ENCODE measurements around the gene NTNG2.

GRCh38 chr9:132274861-132275260, 113.0 kb downstream of the NTNG2 start:
- TF ChIP-seq EZH2 (IDR thresholded peaks at IDR 0.05): no peak
- no peak for TF ChIP-seq POLR2AphosphoS5 (IDR thresholded peaks at IDR 0.05; ENCODE audit: borderline replicate concordance, low read depth, low read length)

Data from SK-N-MC (cell line).